Measurements from ENCODE around the gene ARAP1.

The ARAP1 gene

GRCh38 chr11:72688929-72689328, 63.3 kb downstream of the ARAP1 start:
- Histone ChIP-seq H3K27ac (no peak overlapping the region), H3K36me3 (replicated peaks) (peaks cover 28% of the 10 kb centered on the region), H3K4me3 (ENCODE audit: low read depth, low read length) (no peak overlapping the region), H3K27me3 (replicated peaks) (no peaks in the 10 kb centered on the region)
- in situ Hi-C loops (cut with HindIII; ENCODE audit: low pct_ligation_motif_present, low sequenced_read_pairs): no loop called here
- no peak for DNase-seq
- no peak for TF ChIP-seq CTCF (IDR thresholded peaks at IDR 0.05; ENCODE audit: low read depth, low read length, missing control alignments)

- TF ChIP-seq CTCF (IDR thresholded peaks at IDR 0.05; ENCODE audit: low read depth, low read length, missing control alignments): no peak
- H3K27ac ChIP-seq: no peak overlapping the region
Measured at GRCh38 chr11:72688486-72688885, 63.7 kb downstream of the ARAP1 start.

GRCh38 chr11:72687326-72687725, 64.9 kb downstream of the ARAP1 start:
- Histone ChIP-seq H3K36me3 (replicated peaks) (peaks cover 14% of the 10 kb centered on the region), H3K4me3 (ENCODE audit: low read depth, low read length) (no peak overlapping the region), H3K27me3 (replicated peaks) (no peaks in the 10 kb centered on the region), H3K27ac (no peak overlapping the region)
- TF ChIP-seq CTCF (IDR thresholded peaks at IDR 0.05; ENCODE audit: low read depth, low read length, missing control alignments): no peak
- DNase-seq: no peak
- in situ Hi-C loops (cut with HindIII; ENCODE audit: low pct_ligation_motif_present, low sequenced_read_pairs): no loop called here

More at GRCh38 chr11:72688486-72688885, 63.7 kb downstream of the ARAP1 start:
- Histone ChIP-seq H3K27me3 (replicated peaks) (no peaks in the 10 kb centered on the region), H3K36me3 (replicated peaks) (peaks cover 25% of the 10 kb centered on the region), H3K4me3 (ENCODE audit: low read depth, low read length) (no peak overlapping the region)
- no peak for DNase-seq
- in situ Hi-C loops (cut with HindIII; ENCODE audit: low pct_ligation_motif_present, low sequenced_read_pairs): no loop called here

- Histone ChIP-seq H3K36me3 (replicated peaks) (peaks cover 14% of the 10 kb centered on the region), H3K27me3 (replicated peaks) (no peaks in the 10 kb centered on the region), H3K27ac (no peak overlapping the region), H3K4me3 (ENCODE audit: low read depth, low read length) (no peak overlapping the region)
- no peak for TF ChIP-seq CTCF (IDR thresholded peaks at IDR 0.05; ENCODE audit: low read depth, low read length, missing control alignments)
- in situ Hi-C loops (cut with HindIII; ENCODE audit: low pct_ligation_motif_present, low sequenced_read_pairs): no loop called here
- no peak for DNase-seq
Measured at GRCh38 chr11:72686639-72687220, 65.5 kb downstream of the ARAP1 start.

GRCh38 chr11:72685560-72686480, 66.4 kb downstream of the ARAP1 start:
- in situ Hi-C loops (cut with HindIII; ENCODE audit: low pct_ligation_motif_present, low sequenced_read_pairs): no loop called here
- Histone ChIP-seq H3K4me3 (ENCODE audit: low read depth, low read length) (no peak overlapping the region), H3K27me3 (replicated peaks) (no peaks in the 10 kb centered on the region), H3K36me3 (replicated peaks) (peaks cover 10% of the 10 kb centered on the region), H3K27ac (no peak overlapping the region)
- no peak for DNase-seq
- no peak for TF ChIP-seq CTCF (IDR thresholded peaks at IDR 0.05; ENCODE audit: low read depth, low read length, missing control alignments)
